Endothelial cell of umbilical vein (primary cell): ENCODE measurements around the gene PI3. TPM values are rescaled to one million over a fixed set of nuclear protein-coding genes. Genes with fewer than 3 reads are reported as not detected.

Experiments
- BruUV-seq: library from RNA; stranded (reverse); fragments of 400-500 nt; replicated peaks from 2 replicates; lab custom pipeline; 2021; lab: Mats Ljungman, UMichigan
- CTCF ChIA-PET: fragments of 300-600, 350-600 bp; sonication (Branson Sonifier 250); formaldehyde crosslinking; loops from one replicate; lab custom pipeline; 2021; ENCODE audit warnings: antibody characterized with exemption, inconsistent platforms; lab: Charles Lee
- POLR2A ChIA-PET: fragments of 300-600, 350-600 bp; sonication (Branson Sonifier 250); formaldehyde crosslinking; loops from one replicate; lab custom pipeline; 2021; ENCODE audit warnings: antibody characterized with exemption, inconsistent platforms; lab: Charles Lee
- DNase-seq: peaks from one replicate; pipeline ENCODE4 v3.0.0-alpha.2; 2011; ENCODE audit warnings: low read depth, low spot score
- FAIRE-seq: peaks from 2 replicates; lab custom pipeline; 2011; peaks lifted over from hg19 to GRCh38; lab: Jason Lieb, UNC
- H2AFZ ChIP-seq: 2 replicates; pipeline ENCODE4 v1.6.0; 2012; ENCODE audit warnings: low read depth, low read length, control low read depth, inconsistent platforms
- H3K27ac ChIP-seq: 2 replicates; pipeline ENCODE4 v1.5.1; 2011; ENCODE audit warnings: low read depth, mild to moderate bottlenecking, control low read depth, low read length, moderate library complexity; ENCODE audit not compliant: insufficient read depth
- H3K27me3 ChIP-seq, 2 experiments: 2 replicates each; pipeline versions ENCODE4 v1.6.0 to v1.6.1; 2011; ENCODE audit warnings: low read length in 2 of 2, mixed read lengths in 1 of 2; ENCODE audit not compliant: control insufficient read depth in 2 of 2, insufficient read depth in 2 of 2
- H3K36me3 ChIP-seq, 2 experiments: 2 replicates in 1 of 2; 3 replicates in 1 of 2; pipeline ENCODE4 v1.5.1; 2011; ENCODE audit warnings: low read length in 2 of 2, mild to moderate bottlenecking in 1 of 2, moderate library complexity in 1 of 2; ENCODE audit not compliant: control insufficient read depth in 2 of 2, insufficient read depth in 2 of 2; ENCODE audit errors: extremely low read depth in 1 of 2
- H3K4me1 ChIP-seq: 3 replicates; pipeline ENCODE4 v1.5.1; 2011; ENCODE audit warnings: mild to moderate bottlenecking, low read length; ENCODE audit not compliant: control insufficient read depth, insufficient read depth; ENCODE audit errors: extremely low read depth
- H3K4me2 ChIP-seq: 2 replicates; pipeline ENCODE4 v1.6.1; 2011; ENCODE audit warnings: low read length, control low read depth, mixed read lengths; ENCODE audit not compliant: insufficient read depth
- H3K4me3 ChIP-seq, 3 experiments: fragments of 200-600 bp in 1 of 3; sonication (generic), shearing (Covaris generic) in 1 of 3; replicated peaks in 1 of 3; 2 replicates each; pipeline ENCODE4 v1.5.1; 2011 to 2016; ENCODE audit warnings: control low read depth in 3 of 3, low read length in 3 of 3, mild to moderate bottlenecking in 2 of 3, inconsistent platforms in 1 of 3, low read depth in 1 of 3, moderate library complexity in 1 of 3; ENCODE audit not compliant: insufficient read depth in 1 of 3
- H3K79me2 ChIP-seq: 2 replicates; pipeline ENCODE4 v1.6.0; 2012; ENCODE audit warnings: low read length, inconsistent platforms; ENCODE audit not compliant: control insufficient read depth, insufficient read depth
- H3K9ac ChIP-seq: replicated peaks from 2 replicates; pipeline ENCODE3; 2011; ENCODE audit warnings: low read length, control low read depth; ENCODE audit not compliant: insufficient read depth; ENCODE audit errors: extremely low read depth
- H3K9me1 ChIP-seq: replicated peaks from 3 replicates; pipeline ENCODE4 v1.6.0; 2011; ENCODE audit warnings: mild to moderate bottlenecking, low read length; ENCODE audit not compliant: control insufficient read depth, insufficient read depth; ENCODE audit errors: extremely low read depth
- H3K9me3 ChIP-seq: replicated peaks from 2 replicates; pipeline ENCODE4 v1.5.1; 2012; ENCODE audit warnings: low read length, inconsistent platforms; ENCODE audit not compliant: control insufficient read depth, insufficient read depth
- H4K20me1 ChIP-seq: replicated peaks from 2 replicates; pipeline ENCODE3; 2011; ENCODE audit warnings: mild to moderate bottlenecking, low read length; ENCODE audit not compliant: control insufficient read depth, insufficient read depth; ENCODE audit errors: extremely low read depth
- CTCF ChIP-seq, 2 donors: IDR thresholded peaks; 1 replicate in 1 of 2; 2 replicates in 1 of 2; pipeline ENCODE4 v1.5.1; 2011; ENCODE audit warnings: low read length in 2 of 2, mild to moderate bottlenecking in 2 of 2, moderate library complexity in 2 of 2, control low read depth in 1 of 2, inconsistent platforms in 1 of 2, low read depth in 1 of 2; ENCODE audit not compliant: insufficient read depth in 1 of 2; ENCODE audit errors: extremely low read depth in 1 of 2
- EZH2 ChIP-seq: IDR thresholded peaks from 2 replicates; pipeline ENCODE4 v1.6.1; 2012; ENCODE audit warnings: borderline replicate concordance, low read depth, mild to moderate bottlenecking, moderate library complexity, low read length, inconsistent platforms; ENCODE audit not compliant: severe bottlenecking
- FOS ChIP-seq: IDR thresholded peaks from 2 replicates; pipeline ENCODE4 v1.6.1; 2011; ENCODE audit warnings: mild to moderate bottlenecking, low read length, moderate library complexity, borderline replicate concordance; ENCODE audit not compliant: insufficient read depth
- GATA2 ChIP-seq: IDR thresholded peaks from 2 replicates; pipeline ENCODE4 v1.7.0; 2011; ENCODE audit warnings: low read depth, mild to moderate bottlenecking, moderate library complexity, mixed read lengths, low read length; ENCODE audit not compliant: insufficient read length, insufficient read depth
- JUN ChIP-seq: IDR thresholded peaks from 2 replicates; pipeline ENCODE4 v1.6.1; 2011; ENCODE audit warnings: borderline replicate concordance, low read depth; ENCODE audit not compliant: insufficient read length, insufficient read depth
- MAX ChIP-seq: IDR thresholded peaks from 2 replicates; pipeline ENCODE4 v1.6.1; 2011; ENCODE audit not compliant: insufficient read depth, insufficient read length
- MYC ChIP-seq: IDR thresholded peaks from one replicate; pipeline ENCODE4 v1.6.1; 2011; ENCODE audit warnings: mild to moderate bottlenecking, low read depth, low read length
- POLR2A ChIP-seq: IDR thresholded peaks from 2 replicates; pipeline ENCODE4 v1.6.1; 2012; ENCODE audit warnings: low read depth, mild to moderate bottlenecking, control low read depth, low read length
- POLR2AphosphoS5 ChIP-seq: IDR thresholded peaks from 2 replicates; pipeline ENCODE4 v1.6.1; 2012; ENCODE audit warnings: low read depth, mild to moderate bottlenecking, control low read depth, low read length, moderate library complexity; ENCODE audit not compliant: insufficient read depth
- dilution Hi-C: fragments of 300-500 bp; cut with MboI; formaldehyde crosslinking; loops from one replicate; pipeline ENCODE4 v1.15.0; 2019; ENCODE audit warnings: low sequenced_read_pairs; ENCODE audit not compliant: extremely low pct_ligation_motif_present
- intact Hi-C: fragments of 100-400 bp; cut with micrococcal nuclease; formaldehyde crosslinking; loops from one replicate; pipeline ENCODE4 v1.10.0; 2022
- polyA plus RNA-seq, 4 experiments: library from polyadenylated mRNA; depleted of rRNA in 3 of 4; stranded (reverse) in 3 of 4; unstranded in 1 of 4; fragments of >200 nt; gene quantifications; 2 replicates each; pipeline versions ENCODE4 v1.2.1 to v1.2.3, GENCODE V29; 2011 to 2012; ENCODE audit warnings: missing spikeins in 1 of 4
- total RNA-seq: library from RNA; stranded (reverse); gene quantifications from 2 replicates; pipeline ENCODE4 v1.2.3, GENCODE V29; 2021

PI3 gene
- total and polyA plus RNA-seq, 2 donors (not counting 3 experiments of a cell fraction or from before 2014, with no cell fraction given) = not detected

GRCh38 chr20:45189067-45189609, 14.4 kb downstream of the PI3 start:
- Histone ChIP-seq H3K9me1 (no peaks in the 10 kb centered on the region), H3K4me3 (no peak overlapping the region), H3K27me3 (peaks cover 2 to 5% of the 10 kb centered on the region in 2 experiments), H2AFZ (no peak overlapping the region), H3K27ac (no peak overlapping the region), H3K4me1 (no peaks in the 10 kb centered on the region), H3K36me3 (no peaks in the 10 kb centered on the region), H3K9me3 (no peaks in the 10 kb centered on the region), H4K20me1 (no peaks in the 10 kb centered on the region), H3K79me2 (no peaks in the 10 kb centered on the region), H3K4me2 (no peak overlapping the region), H3K9ac (no peak overlapping the region)
- intact Hi-C loops (no loop called here), dilution Hi-C loops (no loop called here)
- BruUV-seq = no TSS peak
- ChIA-PET CTCF (no interaction called here), POLR2A (no interaction called here)
- FAIRE-seq (no peak), DNase-seq (no peak)
- TF ChIP-seq JUN = no peak
- no peak for TF ChIP-seq GATA2
- no peak for TF ChIP-seq FOS
- no peak for TF ChIP-seq POLR2A
- TF ChIP-seq MAX = no peak
- no peak for TF ChIP-seq POLR2AphosphoS5

- Histone ChIP-seq H3K9me1 (no peaks in the 10 kb centered on the region), H3K4me3 (no peak overlapping the region), H2AFZ (no peak overlapping the region), H3K27me3 (peaks cover 2 to 5% of the 10 kb centered on the region in 2 experiments), H3K9ac (no peak overlapping the region), H3K36me3 (no peaks in the 10 kb centered on the region), H4K20me1 (no peaks in the 10 kb centered on the region), H3K27ac (no peak overlapping the region), H3K9me3 (no peaks in the 10 kb centered on the region), H3K4me1 (no peaks in the 10 kb centered on the region), H3K4me2 (no peak overlapping the region), H3K79me2 (no peaks in the 10 kb centered on the region)
- DNase-seq = no peak
- FAIRE-seq = no peak
- dilution Hi-C loops (no loop called here), intact Hi-C loops (no loop called here)
- TF ChIP-seq MAX = no peak
- TF ChIP-seq GATA2 = no peak
- no peak for TF ChIP-seq EZH2
- TF ChIP-seq POLR2AphosphoS5 = no peak
- no peak for TF ChIP-seq MYC
- no peak for TF ChIP-seq POLR2A
- no peak for TF ChIP-seq CTCF (IDR thresholded peaks at IDR 0.05; ENCODE audit: extremely low read depth in 1 of 2, insufficient read depth in 1 of 2, low read depth in 1 of 2, low read length in 2 of 2)
- TF ChIP-seq JUN = no peak
- TF ChIP-seq FOS = no peak
- ChIA-PET POLR2A (no interaction called here), CTCF (no interaction called here)
- BruUV-seq = no TSS peak
Observed at GRCh38 chr20:45189861-45190260, 15.2 kb downstream of the PI3 start.
